ENCODE measurements around the gene COL4A3.

COL4A3 gene

DNA sequence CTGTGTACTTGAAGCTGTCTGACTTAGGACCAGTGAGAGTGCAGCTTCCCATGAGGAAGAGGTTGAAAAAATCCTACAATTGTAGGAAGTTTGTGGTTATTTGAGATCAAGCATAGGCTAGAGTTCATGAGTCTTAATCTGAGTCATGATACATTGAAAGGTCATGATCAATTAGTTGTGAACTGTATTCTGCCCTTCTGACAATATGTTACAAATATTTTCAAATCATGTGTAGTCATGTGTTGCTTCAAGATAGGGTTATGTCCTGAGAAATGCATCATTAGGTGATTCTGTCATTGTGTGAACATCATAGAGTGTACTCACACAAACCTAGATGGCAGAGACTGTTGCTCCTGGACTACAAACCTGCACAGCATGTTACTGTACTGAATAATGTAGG is 92.2 kb downstream of the COL4A3 start:
- Histone ChIP-seq H3K9ac (no peak overlapping the region), H3K79me2 (ENCODE audit: insufficient read depth, low read depth) (no peaks in the 10 kb centered on the region), H4K20me1 (ENCODE audit: insufficient read depth) (no peaks in the 10 kb centered on the region), H3K4me3 (IDR thresholded peaks at IDR 0.05; ENCODE audit: insufficient read depth, low read depth, low read length) (no peak overlapping the region), H2AFZ (ENCODE audit: low read depth) (no peak overlapping the region), H3K4me1 (ENCODE audit: low read depth, poor library complexity, severe bottlenecking) (no peaks in the 10 kb centered on the region), H3K4me2 (no peak overlapping the region), H3K27me3 (ENCODE audit: insufficient read depth, low read depth) (no peaks in the 10 kb centered on the region), H3K27ac (no peak overlapping the region), H3K36me3 (ENCODE audit: insufficient read depth) (no peaks in the 10 kb centered on the region)
- TF ChIP-seq, protein P1, sequence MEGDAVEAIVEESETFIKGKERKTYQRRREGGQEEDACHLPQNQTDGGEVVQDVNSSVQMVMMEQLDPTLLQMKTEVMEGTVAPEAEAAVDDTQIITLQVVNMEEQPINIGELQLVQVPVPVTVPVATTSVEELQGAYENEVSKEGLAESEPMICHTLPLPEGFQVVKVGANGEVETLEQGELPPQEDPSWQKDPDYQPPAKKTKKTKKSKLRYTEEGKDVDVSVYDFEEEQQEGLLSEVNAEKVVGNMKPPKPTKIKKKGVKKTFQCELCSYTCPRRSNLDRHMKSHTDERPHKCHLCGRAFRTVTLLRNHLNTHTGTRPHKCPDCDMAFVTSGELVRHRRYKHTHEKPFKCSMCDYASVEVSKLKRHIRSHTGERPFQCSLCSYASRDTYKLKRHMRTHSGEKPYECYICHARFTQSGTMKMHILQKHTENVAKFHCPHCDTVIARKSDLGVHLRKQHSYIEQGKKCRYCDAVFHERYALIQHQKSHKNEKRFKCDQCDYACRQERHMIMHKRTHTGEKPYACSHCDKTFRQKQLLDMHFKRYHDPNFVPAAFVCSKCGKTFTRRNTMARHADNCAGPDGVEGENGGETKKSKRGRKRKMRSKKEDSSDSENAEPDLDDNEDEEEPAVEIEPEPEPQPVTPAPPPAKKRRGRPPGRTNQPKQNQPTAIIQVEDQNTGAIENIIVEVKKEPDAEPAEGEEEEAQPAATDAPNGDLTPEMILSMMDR (conservative IDR thresholded peaks at IDR 0.05; ENCODE audit: low read depth, low read length) = no peak

DNA sequence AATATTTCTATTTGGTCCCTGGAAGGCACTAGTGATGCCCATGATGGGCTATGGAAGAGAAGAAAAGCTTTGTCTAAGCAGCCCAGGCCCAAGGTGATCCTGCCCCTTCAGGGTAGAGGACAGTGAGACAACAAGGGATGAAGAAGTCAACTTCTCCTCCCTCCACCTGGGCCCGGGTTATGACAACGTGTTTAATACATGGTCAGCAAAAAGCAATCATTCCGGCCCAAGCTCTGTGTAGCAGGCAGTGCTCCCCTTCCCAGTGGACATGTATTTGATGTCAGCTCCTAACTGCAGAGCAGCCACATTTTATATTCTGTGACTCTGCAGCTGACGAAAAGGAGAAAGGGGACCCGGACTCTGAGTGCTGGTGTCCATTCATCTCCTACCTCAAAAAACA is 93.4 kb downstream of the COL4A3 start:
- Histone ChIP-seq H3K27ac (no peak overlapping the region), H3K4me2 (no peak overlapping the region), H3K9ac (no peak overlapping the region), H3K36me3 (ENCODE audit: insufficient read depth) (no peaks in the 10 kb centered on the region), H3K4me1 (ENCODE audit: low read depth, poor library complexity, severe bottlenecking) (no peaks in the 10 kb centered on the region), H3K27me3 (ENCODE audit: insufficient read depth, low read depth) (no peaks in the 10 kb centered on the region), H4K20me1 (ENCODE audit: insufficient read depth) (no peaks in the 10 kb centered on the region), H3K4me3 (IDR thresholded peaks at IDR 0.05; ENCODE audit: insufficient read depth, low read depth, low read length) (no peak overlapping the region), H2AFZ (ENCODE audit: low read depth) (no peak overlapping the region), H3K79me2 (ENCODE audit: insufficient read depth, low read depth) (no peaks in the 10 kb centered on the region)
- TF ChIP-seq, protein P1 (conservative IDR thresholded peaks at IDR 0.05; ENCODE audit: low read depth, low read length) = no peak

DNA sequence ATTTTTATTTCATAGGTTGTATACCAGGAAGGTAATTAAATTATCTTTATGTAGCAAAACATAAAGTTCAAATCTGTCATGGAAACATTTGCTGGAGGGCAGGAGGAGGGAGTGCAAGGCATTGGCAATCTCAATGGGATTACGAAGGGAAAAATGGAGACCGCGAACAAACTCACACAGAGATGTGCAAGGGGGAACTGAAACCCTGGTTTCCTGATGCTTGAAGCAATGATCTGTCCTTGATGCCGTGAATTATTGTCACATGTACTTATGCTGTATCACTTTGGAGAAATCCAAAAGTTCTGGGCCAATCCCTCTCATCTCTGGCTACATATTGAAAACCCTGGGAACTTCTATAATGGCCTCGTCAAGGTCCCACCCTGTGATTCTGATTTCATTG is 95.6 kb downstream of the COL4A3 start:
- Histone ChIP-seq H3K36me3 (ENCODE audit: insufficient read depth) (no peaks in the 10 kb centered on the region), H4K20me1 (ENCODE audit: insufficient read depth) (no peaks in the 10 kb centered on the region), H3K4me3 (IDR thresholded peaks at IDR 0.05; ENCODE audit: insufficient read depth, low read depth, low read length) (no peak overlapping the region), H2AFZ (ENCODE audit: low read depth) (no peak overlapping the region), H3K4me1 (ENCODE audit: low read depth, poor library complexity, severe bottlenecking) (no peaks in the 10 kb centered on the region), H3K79me2 (ENCODE audit: insufficient read depth, low read depth) (no peaks in the 10 kb centered on the region), H3K27ac (no peak overlapping the region), H3K4me2 (no peak overlapping the region), H3K9ac (no peak overlapping the region), H3K27me3 (ENCODE audit: insufficient read depth, low read depth) (no peaks in the 10 kb centered on the region)
- TF ChIP-seq, protein P1 (conservative IDR thresholded peaks at IDR 0.05; ENCODE audit: low read depth, low read length) = no peak

DNA sequence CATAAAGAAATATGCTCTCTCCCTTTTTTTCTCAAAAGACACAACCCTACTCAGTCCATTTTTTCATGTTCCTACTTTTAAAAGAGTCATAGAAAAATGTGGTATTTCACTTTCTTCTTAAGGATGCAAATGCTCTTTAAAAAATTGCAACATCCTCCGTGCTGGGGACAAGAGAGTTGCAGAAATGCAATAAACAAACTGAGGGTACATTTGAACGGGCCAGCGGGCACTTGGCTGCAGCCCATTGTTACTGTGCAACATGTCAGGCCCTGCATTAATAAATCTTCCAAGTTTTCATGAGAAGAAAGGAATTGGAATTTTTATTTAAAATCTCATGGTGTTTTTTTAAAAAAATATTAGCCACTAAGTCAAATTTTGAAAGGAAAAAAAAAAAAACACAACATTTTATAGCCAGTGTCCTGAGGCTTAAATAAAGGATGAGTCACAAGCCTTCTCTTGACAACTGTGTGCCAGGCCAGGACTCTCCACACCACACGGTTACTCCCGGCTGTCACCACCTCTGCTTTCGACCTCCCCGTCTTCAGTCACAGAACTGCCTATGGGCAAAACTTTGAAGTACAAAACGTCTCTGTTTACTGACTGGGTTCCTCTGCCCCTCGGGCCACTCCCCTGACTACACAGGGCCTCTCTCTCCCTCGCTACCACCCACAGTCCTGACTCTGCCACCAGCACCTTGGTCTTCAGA is 103.1 kb downstream of the COL4A3 start:
- H3K27ac ChIP-seq = no peak overlapping the region
- no peak overlapping the region for H3K9ac ChIP-seq
- H3K79me2 ChIP-seq (ENCODE audit: insufficient read depth, low read depth) = no peaks in the 10 kb centered on the region
- H3K4me2 ChIP-seq = no peak overlapping the region
- TF ChIP-seq, protein P1 (conservative IDR thresholded peaks at IDR 0.05; ENCODE audit: low read depth, low read length) = no peak
- H4K20me1 ChIP-seq (ENCODE audit: insufficient read depth) = no peaks in the 10 kb centered on the region
- H3K4me3 ChIP-seq (IDR thresholded peaks at IDR 0.05; ENCODE audit: insufficient read depth, low read depth, low read length) = no peak overlapping the region
- no peaks in the 10 kb centered on the region for H3K36me3 ChIP-seq (ENCODE audit: insufficient read depth)
- H3K4me1 ChIP-seq (ENCODE audit: low read depth, poor library complexity, severe bottlenecking) = peaks cover 10% of the 10 kb centered on the region
- no peak overlapping the region for H2AFZ ChIP-seq (ENCODE audit: low read depth)
- H3K27me3 ChIP-seq (ENCODE audit: insufficient read depth, low read depth) = no peaks in the 10 kb centered on the region
